ENCODE measurements around the gene POGZ. TPM values are rescaled to one million over a fixed set of nuclear protein-coding genes. Genes with fewer than 3 reads are reported as not detected.

The POGZ gene
- total and polyA plus RNA-seq, 2 of the 4 experiments (the other 2 are of a cell fraction) = 20.8 to 33.5 TPM

GRCh38 chr1:151419819-151420218, 39.5 kb downstream of the POGZ start:
- Histone ChIP-seq H4K5ac (ENCODE audit: low read depth, low read length) (no peak overlapping the region), H3K23ac (ENCODE audit: low read depth, low read length) (no peak overlapping the region), H2BK15ac (ENCODE audit: low read depth, low read length) (no peak overlapping the region), H3K4me1 (ENCODE audit: control insufficient read depth, insufficient read depth, low read length) (peaks cover 3% of the 10 kb centered on the region; the same call in 1 of the 2 replicates), H3K4ac (ENCODE audit: low read depth, low read length) (no peak overlapping the region), H3K9me3 (ENCODE audit: control insufficient read depth, insufficient read depth, low read length) (no peaks in the 10 kb centered on the region), H4K91ac (ENCODE audit: insufficient read depth, low read depth, low read length) (no peak overlapping the region), H2AK5ac (ENCODE audit: low read depth, low read length) (no peak overlapping the region), H3K14ac (replicated peaks; ENCODE audit: low read depth, low read length) (no peak overlapping the region), H2BK20ac (ENCODE audit: low read depth, low read length) (no peak overlapping the region), H3K9me1 (ENCODE audit: insufficient read depth, low read length) (no peaks in the 10 kb centered on the region), H3K79me1 (ENCODE audit: low read depth in 1 of 2, low read length in 2 of 2) (peaks cover 8 to 17% of the 10 kb centered on the region in 2 experiments), H3K56ac (ENCODE audit: extremely low read depth, insufficient read depth, low read length) (no peak overlapping the region), H4K8ac (ENCODE audit: low read depth in 2 of 2, low read length in 2 of 2) (no peak overlapping the region), H2BK120ac (ENCODE audit: low read depth, low read length) (no peak overlapping the region), H2AK9ac (replicated peaks; ENCODE audit: low read depth, low read length, poor library complexity) (no peak overlapping the region), H3K36me3 (ENCODE audit: control insufficient read depth, insufficient read depth, low read length) (peaks cover 32% of the 10 kb centered on the region), H3K18ac (ENCODE audit: low read depth, low read length) (no peak overlapping the region), H3K27ac (ENCODE audit: insufficient read depth, low read length) (no peak overlapping the region), H2AFZ (replicated peaks; ENCODE audit: low read length, poor library complexity) (no peak overlapping the region), H4K20me1 (ENCODE audit: insufficient read depth, low read length) (peaks cover 8% of the 10 kb centered on the region), H2BK5ac (ENCODE audit: low read depth, low read length, poor library complexity, severe bottlenecking) (no peak overlapping the region), H3K4me3 (ENCODE audit: insufficient read depth, low read depth, low read length) (no peak overlapping the region), H3K27me3 (ENCODE audit: control insufficient read depth, insufficient read depth, low read length) (no peaks in the 10 kb centered on the region), H3K9ac (ENCODE audit: low read depth, low read length) (no peak overlapping the region), H3K4me2 (ENCODE audit: low read depth, low read length) (no peak overlapping the region)
- in situ Hi-C loops (cut with MboI; ENCODE audit: low sequenced_read_pairs) = no loop called here
- DNase-seq = no peak
- dilution Hi-C loops (cut with HindIII; ENCODE audit: low sequenced_read_pairs, unreplicated experiment) = no loop called here
- ChIA-PET CTCF (no interaction called here), POLR2A (ENCODE audit: unreplicated experiment) (no interaction called here)
- WGBS, 2 experiments (ENCODE audit: extremely low coverage in 2 of 2, insufficient read length in 1 of 2) = no CpG with 5 or more reads among the region's 5 CpGs
- intact Hi-C loops (cut with micrococcal nuclease) = no loop called here
- no peak for TF ChIP-seq BHLHE40 (IDR thresholded peaks at IDR 0.05; ENCODE audit: low read depth, low read length)
- TF ChIP-seq CHD1 (IDR thresholded peaks at IDR 0.05; ENCODE audit: low read depth, low read length) = no peak
- no peak for TF ChIP-seq FOS (IDR thresholded peaks at IDR 0.05; ENCODE audit: low read depth, low read length)
- no peak for TF ChIP-seq RFX5 (IDR thresholded peaks at IDR 0.05; ENCODE audit: low read depth, low read length)
- no peak for TF ChIP-seq RAD21 (IDR thresholded peaks at IDR 0.05; ENCODE audit: low read length)
- no peak for TF ChIP-seq MAFK (IDR thresholded peaks at IDR 0.05; ENCODE audit: low read depth, low read length)
- no peak for TF ChIP-seq SMC3 (IDR thresholded peaks at IDR 0.05; ENCODE audit: low read depth, low read length)
- TF ChIP-seq MXI1 (IDR thresholded peaks at IDR 0.05; ENCODE audit: borderline replicate concordance, low read depth, low read length) = no peak
- TF ChIP-seq ELK1 (IDR thresholded peaks at IDR 0.05; ENCODE audit: borderline replicate concordance, low read depth, low read length) = no peak
- no peak for TF ChIP-seq MAZ (IDR thresholded peaks at IDR 0.05; ENCODE audit: borderline replicate concordance, low read depth, low read length)
- no peak for ATAC-seq (ENCODE audit: low read depth)
- no TSS peak for BruUV-seq (replicated peaks)

Data from IMR-90 (cell line).